ENCODE data around the gene PTPRE. TPM values are rescaled to one million over a fixed set of nuclear protein-coding genes. Genes with fewer than 3 reads are reported as not detected.

Gene PTPRE
- total and polyA plus RNA-seq, 2 of the 4 experiments (the other 2 are of a cell fraction): 0.34 to 0.54 TPM

- peak overlapping the region; percentile 24; the same call in 1 of the 2 replicates for H3K4ac ChIP-seq (ENCODE audit: low read depth, low read length)
- no peak overlapping the region for H2BK5ac ChIP-seq (ENCODE audit: low read depth, low read length, poor library complexity, severe bottlenecking)
- no peak overlapping the region; the same call in 1 of the 2 replicates for H3K18ac ChIP-seq (ENCODE audit: low read depth, low read length)
- CTCF ChIA-PET: no interaction called here
- intact Hi-C loops (cut with micrococcal nuclease): no loop called here
- ATAC-seq (ENCODE audit: low read depth) (no peak), DNase-seq (no peak)
- H2BK120ac ChIP-seq (ENCODE audit: low read depth, low read length): no peak overlapping the region
- no peaks in the 10 kb centered on the region for H3K9me1 ChIP-seq (ENCODE audit: insufficient read depth, low read length)
- no peak overlapping the region for H3K4me2 ChIP-seq (ENCODE audit: low read depth, low read length)
- H3K56ac ChIP-seq (ENCODE audit: extremely low read depth, insufficient read depth, low read length): no peak overlapping the region
- TF ChIP-seq RCOR1 (IDR thresholded peaks at IDR 0.05; ENCODE audit: insufficient replicate concordance, low read length) (no peak), MAFK (IDR thresholded peaks at IDR 0.05; ENCODE audit: low read depth, low read length) (no peak), RAD21 (IDR thresholded peaks at IDR 0.05; ENCODE audit: low read length) (no peak), NFE2L2 (IDR thresholded peaks at IDR 0.05; ENCODE audit: low read depth, low read length) (no peak), BHLHE40 (IDR thresholded peaks at IDR 0.05; ENCODE audit: low read depth, low read length) (no peak), FOS (IDR thresholded peaks at IDR 0.05; ENCODE audit: low read depth, low read length) (no peak), ELK1 (IDR thresholded peaks at IDR 0.05; ENCODE audit: borderline replicate concordance, low read depth, low read length) (no peak), CHD1 (IDR thresholded peaks at IDR 0.05; ENCODE audit: low read depth, low read length) (no peak), MAZ (IDR thresholded peaks at IDR 0.05; ENCODE audit: borderline replicate concordance, low read depth, low read length) (no peak), USF2 (IDR thresholded peaks at IDR 0.05; ENCODE audit: low read depth, low read length) (no peak)
- POLR2A ChIA-PET (ENCODE audit: unreplicated experiment): no interaction called here
- in situ Hi-C loops (cut with MboI; ENCODE audit: low sequenced_read_pairs): no loop called here
- no peaks in the 10 kb centered on the region for H4K20me1 ChIP-seq (ENCODE audit: insufficient read depth, low read length)
- H3K23ac ChIP-seq (ENCODE audit: low read depth, low read length): no peak overlapping the region
- H3K27ac ChIP-seq (ENCODE audit: insufficient read depth, low read length): no peak overlapping the region
- no peak overlapping the region for H4K5ac ChIP-seq (ENCODE audit: low read depth, low read length)
- H3K14ac ChIP-seq (replicated peaks; ENCODE audit: low read depth, low read length): no peak overlapping the region; the same call in 1 of the 2 replicates
- no peak overlapping the region for H2BK20ac ChIP-seq (ENCODE audit: low read depth, low read length)
- H3K79me1 ChIP-seq (ENCODE audit: low read depth in 1 of 2, low read length in 2 of 2): no peaks in the 10 kb centered on the region
- no peak overlapping the region for H2AK9ac ChIP-seq (replicated peaks; ENCODE audit: low read depth, low read length, poor library complexity)
- H4K8ac ChIP-seq (ENCODE audit: low read depth in 2 of 2, low read length in 2 of 2): peak overlapping the region in 1 of 2 experiments; percentile 74; a peak in 1 of 4 replicates
- H3K4me1 ChIP-seq (ENCODE audit: control insufficient read depth, insufficient read depth, low read length): peaks cover 3% of the 10 kb centered on the region; the same call in 1 of the 2 replicates
- H2AK5ac ChIP-seq (ENCODE audit: low read depth, low read length): no peak overlapping the region
- no peak overlapping the region for H4K91ac ChIP-seq (ENCODE audit: insufficient read depth, low read depth, low read length)
- H3K9me3 ChIP-seq (ENCODE audit: control insufficient read depth, insufficient read depth, low read length): peaks cover 3% of the 10 kb centered on the region; the same call in 1 of the 2 replicates
- no TSS peak for BruUV-seq (replicated peaks)
- no CpG with 5 or more reads among the region's 8 CpGs for WGBS, 2 experiments (ENCODE audit: extremely low coverage in 2 of 2, insufficient read length in 1 of 2)
- no peak overlapping the region; the same call in 2 of the 3 replicates for H2BK15ac ChIP-seq (ENCODE audit: low read depth, low read length)
- dilution Hi-C loops (cut with HindIII; ENCODE audit: low sequenced_read_pairs, unreplicated experiment): no loop called here
- H2AFZ ChIP-seq (replicated peaks; ENCODE audit: low read length, poor library complexity): no peak overlapping the region
- no peak overlapping the region for H3K9ac ChIP-seq (ENCODE audit: low read depth, low read length)
- no peak overlapping the region for H3K4me3 ChIP-seq (ENCODE audit: insufficient read depth, low read depth, low read length)
- no peaks in the 10 kb centered on the region for H3K27me3 ChIP-seq (ENCODE audit: control insufficient read depth, insufficient read depth, low read length)
- no peaks in the 10 kb centered on the region for H3K36me3 ChIP-seq (ENCODE audit: control insufficient read depth, insufficient read depth, low read length)
These were observed 69.9 kb downstream of the PTPRE start for GRCh38 chr10:127976701-127977356.
